Transverse colon (tissue), 4 donors: ENCODE measurements around the gene TRAT1. TPM values are rescaled to one million over a fixed set of nuclear protein-coding genes. Genes with fewer than 3 reads are reported as not detected.

Experiments used
- DNase-seq: peaks from one replicate; pipeline ENCODE4 v3.0.0-alpha.2; 2019
- H3K27ac ChIP-seq, 4 donors: fragments of 200-600 bp; sonication (generic); 2 replicates each; pipeline ENCODE4 v1.5.1; 2016 to 2018; ENCODE audit warnings: inconsistent platforms in 4 of 4
- H3K27me3 ChIP-seq: fragments of 200-600 bp; sonication (generic); 2 replicates; pipeline ENCODE4 v1.5.1; 2017; ENCODE audit warnings: inconsistent platforms
- H3K36me3 ChIP-seq, 4 donors: fragments of 200-600 bp; sonication (generic); 2 replicates each; pipeline ENCODE4 v1.5.1; 2017 to 2019; ENCODE audit warnings: inconsistent platforms in 4 of 4
- H3K4me1 ChIP-seq, 4 donors: fragments of 200-600 bp; sonication (generic); 2 replicates each; pipeline ENCODE4 v1.5.1; 2017 to 2020; ENCODE audit warnings: inconsistent platforms in 4 of 4
- H3K4me3 ChIP-seq, 4 donors: fragments of 200-600 bp; sonication (generic); 1 replicate in 1 of 4; 2 replicates in 3 of 4; pipeline versions ENCODE4 v1.5.1 to v1.6.1; 2017 to 2019; ENCODE audit warnings: inconsistent platforms in 4 of 4
- H3K9me3 ChIP-seq, 2 donors: fragments of 200-600 bp; sonication (generic); 2 replicates each; pipeline ENCODE4 v1.5.1; 2017 to 2019; ENCODE audit warnings: inconsistent platforms in 2 of 2
- EP300 ChIP-seq: sonication (generic); formaldehyde crosslinking; IDR thresholded peaks from one replicate; pipeline ENCODE4 v1.6.1; 2017; ENCODE audit warnings: antibody characterized with exemption, low read depth
- POLR2A ChIP-seq: fragments of 450-650 bp; IDR thresholded peaks from one replicate; pipeline ENCODE4 v1.6.1; 2016; ENCODE audit warnings: antibody characterized with exemption, mild to moderate bottlenecking, moderate library complexity
- POLR2AphosphoS5 ChIP-seq, 3 donors: sonication (generic); formaldehyde crosslinking; IDR thresholded peaks; one replicate each; pipeline ENCODE4 v1.6.1; 2016; ENCODE audit warnings: antibody characterized with exemption in 3 of 3
- WGBS, 2 donors: methylation state at CpG; one replicate each; pipeline ENCODE4 v1.1.5; 2018; ENCODE audit warnings: low coverage in 1 of 2; 5-methylcytosine and 5-hydroxymethylcytosine counted together
- in situ Hi-C, 4 donors: fragments of 200-750 bp; cut with MboI; loops; one replicate each; pipeline versions ENCODE4 v1.15.0 to v1.15.1; 2017; ENCODE audit warnings: low sequenced_read_pairs in 3 of 4, low pct_ligation_motif_present in 1 of 4, low pct_unique_long_range_greater_than_20kb in 1 of 4
- intact Hi-C: fragments of 100-400 bp; cut with DNase I; formaldehyde crosslinking; loops from one replicate; pipeline ENCODE4 v1.15.1; 2023; ENCODE audit warnings: low total_unique reads
- total RNA-seq, 4 donors: library from RNA; depleted of rRNA; stranded (reverse); fragments of >200 nt; gene quantifications; one replicate each; pipeline ENCODE4 v1.1.0, GENCODE V29; 2016
- TF ChIP-seq, protein P1 (sequence below), 5 experiments: fragments of 200-600 bp in 3 of 5; fragments of 450-650 bp in 2 of 5; sonication (generic) in 3 of 5; IDR thresholded peaks; 1 replicate in 2 of 5; 2 replicates in 3 of 5; pipeline ENCODE4 v1.5.1; 2016 to 2017; ENCODE audit warnings: antibody characterized with exemption in 5 of 5, inconsistent platforms in 3 of 5, mild to moderate bottlenecking in 2 of 5, moderate library complexity in 1 of 5

Gene TRAT1
- total RNA-seq, 4 donors from 2014 or later, result 0.41 to 2.2 (median 1.1) TPM; not detected in 1

DNA sequence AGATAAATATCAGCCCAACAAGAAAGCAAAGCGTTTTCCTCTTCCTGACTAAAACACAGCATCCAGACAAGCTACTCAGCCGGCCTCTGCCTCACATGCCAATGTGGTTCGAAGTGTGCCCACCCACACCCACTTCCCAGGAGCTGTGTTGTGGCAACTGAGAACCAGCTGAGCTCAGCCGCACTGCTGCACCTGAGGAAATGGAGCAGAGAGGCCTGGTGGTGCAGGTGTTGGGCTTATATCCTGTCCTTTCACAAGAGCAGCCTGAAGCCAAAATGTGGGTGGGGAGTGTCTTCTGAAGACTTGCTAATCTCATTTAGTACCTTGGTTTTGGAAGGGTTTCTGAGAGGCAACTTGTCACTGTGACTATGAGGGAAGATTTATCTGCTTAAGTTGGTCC, 42.4 kb upstream of the TRAT1 start:
- no peak for DNase-seq
- no peaks in the 10 kb centered on the region for H3K4me1 ChIP-seq
- no peak overlapping the region for H3K27ac ChIP-seq
- no peaks in the 10 kb centered on the region for H3K9me3 ChIP-seq
- no peaks in the 10 kb centered on the region for H3K27me3 ChIP-seq
- 71 to 80% methylated on average over 1 to 4 of the region's 4 CpGs for WGBS, 2 donors
- intact Hi-C loops (no loop called here), in situ Hi-C loops (no loop called here)
- no peaks in the 10 kb centered on the region for H3K36me3 ChIP-seq
- TF ChIP-seq EP300 (no peak), POLR2AphosphoS5 (IDR thresholded peaks at IDR 0.05) (no peak), POLR2A (no peak)
- TF ChIP-seq, protein P1, sequence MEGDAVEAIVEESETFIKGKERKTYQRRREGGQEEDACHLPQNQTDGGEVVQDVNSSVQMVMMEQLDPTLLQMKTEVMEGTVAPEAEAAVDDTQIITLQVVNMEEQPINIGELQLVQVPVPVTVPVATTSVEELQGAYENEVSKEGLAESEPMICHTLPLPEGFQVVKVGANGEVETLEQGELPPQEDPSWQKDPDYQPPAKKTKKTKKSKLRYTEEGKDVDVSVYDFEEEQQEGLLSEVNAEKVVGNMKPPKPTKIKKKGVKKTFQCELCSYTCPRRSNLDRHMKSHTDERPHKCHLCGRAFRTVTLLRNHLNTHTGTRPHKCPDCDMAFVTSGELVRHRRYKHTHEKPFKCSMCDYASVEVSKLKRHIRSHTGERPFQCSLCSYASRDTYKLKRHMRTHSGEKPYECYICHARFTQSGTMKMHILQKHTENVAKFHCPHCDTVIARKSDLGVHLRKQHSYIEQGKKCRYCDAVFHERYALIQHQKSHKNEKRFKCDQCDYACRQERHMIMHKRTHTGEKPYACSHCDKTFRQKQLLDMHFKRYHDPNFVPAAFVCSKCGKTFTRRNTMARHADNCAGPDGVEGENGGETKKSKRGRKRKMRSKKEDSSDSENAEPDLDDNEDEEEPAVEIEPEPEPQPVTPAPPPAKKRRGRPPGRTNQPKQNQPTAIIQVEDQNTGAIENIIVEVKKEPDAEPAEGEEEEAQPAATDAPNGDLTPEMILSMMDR (IDR thresholded peaks at IDR 0.05), result no peak
- no peak overlapping the region for H3K4me3 ChIP-seq

GRCh38 chr3:108791473-108791872, 31.1 kb upstream of the TRAT1 start:
- TF ChIP-seq, protein P1 (IDR thresholded peaks at IDR 0.05), result no peak
- TF ChIP-seq EP300, result no peak
- TF ChIP-seq POLR2AphosphoS5 (IDR thresholded peaks at IDR 0.05), result no peak
- TF ChIP-seq POLR2A, result no peak
- WGBS, 2 donors, result 25 to 29% methylated on average over 3 of the region's 3 CpGs
- intact Hi-C loops, result no loop called here
- Histone ChIP-seq H3K4me3 (no peak overlapping the region), H3K27me3 (no peaks in the 10 kb centered on the region), H3K9me3 (peaks cover 0 to 6% of the 10 kb centered on the region in 2 donors), H3K4me1 (no peaks in the 10 kb centered on the region), H3K27ac (no peak overlapping the region), H3K36me3 (no peaks in the 10 kb centered on the region)
- DNase-seq, result no peak
- in situ Hi-C loops, result no loop called here

GRCh38 chr3:108804437-108804836, 18.1 kb upstream of the TRAT1 start:
- no peaks in the 10 kb centered on the region for H3K9me3 ChIP-seq
- H3K36me3 ChIP-seq, result no peaks in the 10 kb centered on the region
- no peak overlapping the region for H3K4me3 ChIP-seq
- no peak for TF ChIP-seq EP300
- TF ChIP-seq POLR2AphosphoS5 (IDR thresholded peaks at IDR 0.05), result no peak
- TF ChIP-seq, protein P1 (IDR thresholded peaks at IDR 0.05), result no peak
- no peak for TF ChIP-seq POLR2A
- peaks cover 0 to 6% (median 0%) of the 10 kb centered on the region in 4 donors for H3K4me1 ChIP-seq
- H3K27ac ChIP-seq, result peak overlapping the region in 3 of 4 donors; percentile 48 to 52 (median 50)
- DNase-seq, result no peak
- 60 to 65% methylated on average over 2 of the region's 2 CpGs for WGBS, 2 donors
- H3K27me3 ChIP-seq, result no peaks in the 10 kb centered on the region
- in situ Hi-C loops (no loop called here), intact Hi-C loops (no loop called here)

DNA sequence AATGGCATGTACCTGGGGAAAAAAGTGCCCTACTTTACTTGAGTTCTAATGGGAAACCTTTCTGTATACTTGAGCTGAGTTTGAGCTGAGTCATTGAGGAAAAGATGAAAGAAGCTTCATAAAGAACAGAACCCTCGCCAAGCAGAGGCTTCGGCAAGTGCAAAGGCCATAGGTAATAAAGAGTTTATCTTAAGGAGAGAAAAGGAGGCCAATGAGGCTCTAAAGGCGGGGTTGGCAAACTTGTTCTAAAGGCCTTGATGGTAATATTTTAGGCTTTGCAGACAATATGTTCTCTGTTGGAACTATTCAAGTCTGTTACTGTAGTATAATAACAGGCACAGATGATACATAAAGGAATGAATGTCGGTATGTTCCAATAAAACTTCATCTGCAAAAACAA, 17.6 kb upstream of the TRAT1 start:
- TF ChIP-seq POLR2AphosphoS5 (IDR thresholded peaks at IDR 0.05) (no peak), EP300 (no peak), POLR2A (no peak)
- TF ChIP-seq, protein P1 (IDR thresholded peaks at IDR 0.05), result no peak
- no peaks in the 10 kb centered on the region for H3K9me3 ChIP-seq
- 54 to 61% methylated on average over 2 to 4 of the region's 4 CpGs for WGBS, 2 donors
- intact Hi-C loops, result no loop called here
- H3K27ac ChIP-seq, result peak overlapping the region in 2 of 4 donors; percentile 50 to 56
- in situ Hi-C loops, result no loop called here
- H3K27me3 ChIP-seq, result no peaks in the 10 kb centered on the region
- peaks cover 0 to 6% (median 0%) of the 10 kb centered on the region in 4 donors for H3K4me1 ChIP-seq
- DNase-seq, result peak; percentile 48
- H3K36me3 ChIP-seq, result no peaks in the 10 kb centered on the region
- H3K4me3 ChIP-seq, result no peak overlapping the region
